HUDEP-2 (cell line): ENCODE data around the gene CNKSR1.
"Not testable (repeated sequence)": the region's sequence is repeated elsewhere in the genome, so short reads cannot be mapped to it uniquely, and the experiment has no call there.

Experiments
- DNase-seq, 76 experiments: peaks; one replicate each; lab custom pipeline; 2025; ENCODE audit not compliant: unreplicated experiment in 76 of 76; lab: John Stamatoyannopoulos, UW

CNKSR1 gene

DNA sequence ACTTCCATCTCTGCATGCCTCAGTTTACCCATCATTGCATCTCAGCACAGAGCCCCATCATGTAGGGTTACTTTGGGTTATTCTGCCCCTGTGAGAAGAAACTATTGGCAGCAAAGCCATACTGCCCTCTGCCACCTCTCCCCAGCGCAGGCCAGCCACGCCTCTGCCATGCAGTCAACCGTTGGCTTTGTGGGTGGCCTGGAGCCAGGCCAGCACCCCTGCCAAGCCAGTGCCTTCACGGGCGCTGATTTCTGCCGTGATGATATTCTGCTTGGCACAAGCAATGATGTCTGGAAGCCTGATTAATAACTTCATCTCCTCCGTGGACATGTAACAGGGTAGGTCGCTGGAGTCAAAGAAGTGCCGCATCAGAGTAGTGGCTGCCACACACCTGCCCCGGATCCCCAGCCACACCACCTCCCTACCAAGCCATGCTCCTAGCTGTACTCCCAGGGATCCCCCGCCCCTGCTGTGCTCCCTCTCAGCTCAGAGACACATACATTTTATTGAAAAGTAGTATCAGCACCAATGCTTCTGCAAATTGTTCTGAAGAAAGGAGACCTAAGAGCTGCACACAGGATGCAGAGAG, 41.7 kb downstream of the CNKSR1 start:
- peak in 60 of 76 experiments; percentile 16 to 78 (median 48) for DNase-seq

DNA sequence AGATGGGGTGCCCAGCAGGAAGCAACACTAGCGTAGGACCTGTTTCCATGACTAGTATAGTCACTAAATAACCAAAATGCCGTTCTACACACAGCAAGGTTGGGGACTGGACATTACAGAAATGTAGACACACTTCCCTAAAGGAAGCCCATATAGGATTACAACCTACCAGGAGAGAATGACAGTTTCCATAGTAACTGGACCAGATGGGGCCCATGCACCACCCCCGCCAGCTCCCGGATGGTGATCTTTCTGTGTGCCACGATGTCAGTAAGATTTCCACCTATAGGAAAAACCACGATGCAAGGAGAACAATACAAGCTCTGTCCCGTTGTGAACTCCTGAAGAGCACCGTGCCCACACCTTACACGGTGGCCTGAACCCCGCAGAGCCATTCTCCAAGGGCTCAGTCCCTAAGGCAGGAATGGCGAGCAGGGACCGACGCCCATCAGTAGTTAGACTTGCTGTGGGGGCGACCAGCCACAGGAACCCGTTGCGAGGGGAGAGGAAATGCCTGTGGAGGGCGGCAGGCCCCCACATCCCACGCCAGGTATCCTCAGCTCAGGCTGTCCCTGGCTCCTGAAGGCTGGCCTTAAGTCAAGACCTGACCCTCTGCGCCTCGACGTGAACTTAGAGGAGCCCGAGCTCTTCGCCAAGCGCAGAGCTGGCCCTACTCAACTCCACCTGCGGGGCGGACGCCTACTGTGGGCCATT, 43.1 kb downstream of the CNKSR1 start:
- no peak for DNase-seq

DNA sequence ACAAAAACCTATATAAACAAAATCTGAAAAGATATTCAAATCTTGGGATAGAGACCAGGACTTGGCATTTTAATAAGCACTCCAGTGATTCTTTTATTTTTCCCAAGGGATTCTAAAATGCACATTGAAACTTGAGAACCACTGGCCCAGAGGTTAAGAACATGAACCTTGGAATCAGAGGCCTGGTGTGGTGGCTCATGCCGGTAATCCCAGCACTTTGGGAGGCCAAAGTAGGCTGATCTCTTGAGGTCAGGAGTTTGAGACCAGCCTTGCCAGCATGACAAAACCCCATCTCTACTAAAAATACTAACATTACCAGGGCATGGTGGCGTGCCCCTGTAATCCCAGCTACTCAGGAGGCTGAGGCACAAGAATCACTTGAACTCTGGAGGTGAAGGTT, 43.8 kb downstream of the CNKSR1 start:
- DNase-seq = no peak

DNA sequence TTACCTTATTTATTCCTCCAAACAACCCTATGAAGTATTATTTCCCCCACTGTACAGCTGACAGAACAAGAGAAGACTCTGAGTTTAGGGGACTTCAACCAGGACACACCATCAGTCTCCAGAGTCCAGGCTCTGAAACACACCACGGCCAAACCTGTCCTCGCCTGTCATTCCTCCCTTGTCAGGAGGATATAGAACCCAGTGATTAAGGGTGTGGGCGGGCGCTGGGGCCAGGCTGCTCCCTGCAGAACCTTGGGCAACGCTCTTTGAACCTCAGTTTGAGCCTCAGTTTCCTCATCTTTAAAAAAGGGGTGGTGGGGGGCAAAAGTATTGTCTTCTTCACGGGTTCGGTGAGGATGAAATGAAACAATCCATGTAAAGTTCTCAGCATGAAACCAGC, 47.3 kb downstream of the CNKSR1 start:
- DNase-seq = no peak

DNA sequence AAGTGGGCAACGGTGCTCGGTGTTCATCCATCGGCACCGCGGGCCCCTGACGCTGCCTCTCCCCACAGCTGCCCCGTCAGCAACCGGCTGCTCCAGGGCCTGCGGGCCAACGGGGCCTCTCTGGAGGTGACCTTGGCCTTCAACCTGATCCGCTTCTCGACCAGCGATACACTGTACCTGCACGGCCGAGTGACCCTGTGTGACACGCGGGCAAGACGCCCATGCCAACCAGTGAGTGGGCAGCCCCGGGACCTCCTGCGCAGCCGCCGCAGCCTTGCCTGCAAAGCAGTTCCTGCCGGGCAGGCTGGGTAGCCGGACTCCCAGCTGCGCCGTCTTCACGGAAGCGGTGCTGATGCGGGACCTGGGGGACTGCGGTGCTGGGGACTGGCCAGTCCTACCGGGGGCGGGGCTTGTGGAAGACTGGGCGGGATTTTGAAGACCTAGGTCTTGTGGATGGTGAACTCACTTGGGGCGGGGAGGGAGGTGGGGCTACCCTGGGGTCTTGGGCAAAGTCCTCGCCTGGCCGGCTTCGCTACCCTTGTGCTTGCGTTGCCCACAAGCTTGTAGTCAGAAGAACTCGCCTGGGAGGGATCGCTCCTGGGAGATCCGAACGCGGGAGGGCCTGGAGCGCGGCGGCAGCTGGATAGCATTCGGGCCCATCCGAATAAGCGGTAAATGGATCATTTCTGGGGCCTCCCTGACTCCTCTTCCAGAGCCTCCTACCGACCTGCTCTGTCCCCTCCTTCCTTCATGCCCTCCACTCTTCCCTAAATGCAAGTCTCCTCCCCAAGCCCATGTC, 47.9 kb downstream of the CNKSR1 start:
- DNase-seq = peak in 2 of 76 experiments; percentile 16 to 20

DNA sequence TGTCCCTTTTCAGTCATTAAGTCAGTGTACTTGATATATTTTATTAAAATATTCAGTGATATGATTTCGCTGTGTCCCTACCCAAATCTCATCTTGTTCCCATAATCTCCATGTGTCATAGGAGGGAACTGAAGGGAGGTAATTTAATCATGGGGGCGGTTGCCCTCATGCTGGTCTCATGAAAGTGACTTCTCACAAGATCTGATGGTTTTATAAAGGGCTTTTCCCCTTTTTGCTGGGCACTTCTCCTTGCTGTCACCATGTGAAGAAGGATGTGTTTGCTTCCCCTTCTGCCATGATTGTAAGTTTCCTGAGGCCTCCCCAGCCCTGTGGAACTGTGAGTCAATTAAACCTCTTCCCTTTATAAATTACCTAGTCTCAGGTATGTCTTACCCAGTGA, 53.4 kb downstream of the CNKSR1 start:
- DNase-seq = not testable (repeated sequence)

DNA sequence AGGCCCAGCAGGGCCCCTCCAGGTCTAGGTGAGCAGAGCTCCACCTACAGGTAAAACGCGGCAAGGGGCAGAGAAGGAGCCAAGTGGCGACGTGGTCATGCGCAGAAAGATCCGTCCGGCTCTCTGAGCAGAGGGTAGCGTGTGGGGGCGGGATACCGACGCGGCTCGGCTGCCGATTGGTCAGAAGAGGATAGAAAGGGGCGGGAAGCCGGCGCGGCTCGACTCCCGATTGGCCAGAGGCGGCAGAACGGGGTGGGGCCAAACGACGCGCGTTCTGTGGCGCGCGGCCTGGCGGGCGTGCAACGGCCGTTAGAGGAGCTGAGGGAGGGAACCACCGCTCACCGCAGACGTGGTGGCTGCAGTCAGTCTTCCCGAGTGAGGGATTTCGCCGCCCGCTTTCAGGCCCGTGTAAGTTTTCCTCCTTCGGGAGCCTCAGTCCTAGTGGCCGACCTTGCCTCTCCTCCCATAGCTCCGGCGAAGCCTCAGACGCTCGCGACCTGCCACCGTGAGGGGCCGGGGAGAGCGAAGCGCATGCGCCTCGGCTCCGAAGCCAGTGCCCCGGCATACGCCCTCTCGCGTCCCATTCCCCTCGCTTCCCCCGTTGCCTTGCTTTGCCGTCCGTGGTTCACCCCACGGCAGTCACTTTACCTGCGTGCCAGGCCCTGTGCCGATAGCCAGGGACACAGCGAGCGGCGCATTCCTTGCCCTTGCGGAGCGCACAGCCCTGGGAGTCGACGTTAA, 56.8 kb downstream of the CNKSR1 start, which contains the start of gene CEP85:
Gene CEP85, plus strand, starts transcription at position 298 of the 741 bp plus-strand sequence. CDS start 5,584 bp downstream, outside the sequence.
- DNase-seq = peak; percentile 40 to 99 (median 96)

DNA sequence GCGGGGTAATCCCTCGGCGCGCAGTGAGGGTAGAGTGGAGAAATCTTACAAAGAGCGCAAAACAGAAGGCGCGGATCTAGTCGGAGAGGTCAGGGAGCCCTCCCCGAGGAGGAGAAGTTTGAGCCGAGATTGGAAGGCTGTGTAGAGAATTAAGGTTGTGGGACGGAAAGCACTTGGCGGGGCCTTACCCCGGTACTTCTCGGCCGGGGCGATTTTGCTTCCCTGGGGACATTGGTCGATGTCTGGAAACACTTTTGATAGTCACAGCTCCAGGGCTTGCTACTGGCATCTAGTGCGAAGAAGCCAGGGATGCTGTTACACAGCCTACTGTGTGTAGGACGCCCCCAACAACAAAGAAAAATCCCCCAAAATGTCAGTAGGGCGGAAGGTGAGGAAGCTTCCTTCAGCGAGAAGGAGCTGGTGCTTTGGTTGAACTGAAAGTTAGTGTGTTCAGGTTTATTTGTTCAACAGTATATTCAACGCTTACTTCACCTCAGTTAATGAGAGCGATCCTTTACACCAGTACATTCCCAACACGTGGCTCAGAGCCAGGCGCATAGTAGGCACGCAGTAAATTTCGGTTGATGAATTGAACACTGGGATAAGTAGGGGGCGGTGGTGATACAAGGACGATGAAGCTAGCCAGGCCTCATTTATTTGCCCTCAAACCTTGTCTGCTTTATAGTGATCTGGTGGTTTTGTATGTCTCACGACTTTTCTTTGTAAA, 57.5 kb downstream of the CNKSR1 start:
- peak in 46 of 76 experiments; percentile 4 to 61 (median 22) for DNase-seq

DNA sequence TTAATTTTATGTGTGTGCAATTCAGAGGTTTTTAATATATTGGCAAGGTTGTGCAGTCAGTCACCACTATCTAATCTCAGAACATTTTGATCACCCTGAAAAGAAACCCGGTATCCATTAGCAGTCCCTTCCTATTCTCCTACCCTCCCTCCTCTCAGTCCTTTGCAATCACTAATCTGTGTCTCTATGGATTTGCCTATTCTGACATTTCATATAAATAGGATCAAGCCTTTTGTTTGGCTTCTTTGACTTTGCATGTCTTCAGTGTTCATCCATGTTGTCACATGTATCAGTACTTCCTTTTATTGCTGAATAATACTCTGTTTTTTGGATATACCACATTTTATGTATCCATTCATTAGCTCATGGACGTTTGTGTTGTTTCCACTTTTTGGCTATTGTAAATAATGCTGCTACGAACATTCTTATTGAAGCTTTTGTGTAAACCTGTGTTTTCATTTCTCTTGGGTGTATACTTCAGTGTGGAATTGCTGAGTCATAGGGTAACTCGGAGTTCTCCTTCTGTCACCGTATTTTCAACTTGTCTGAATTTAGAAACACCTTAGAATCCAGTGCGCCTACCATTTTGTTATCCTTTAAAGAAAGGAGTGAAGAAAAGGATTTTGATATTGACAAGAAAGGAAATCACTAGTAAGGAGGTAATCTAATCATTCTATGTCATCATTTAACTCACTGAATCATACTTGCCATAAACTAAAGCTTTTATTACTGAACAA, 60.1 kb downstream of the CNKSR1 start:
- peak in 13 of 76 experiments; percentile 5 to 45 (median 25) for DNase-seq
